SH-SY5Y (cell line): ENCODE data around the gene CRX.

ENCODE experiments used
- GATA2 ChIP-seq: IDR thresholded peaks from 2 replicates; pipeline ENCODE4 v1.6.1; 2011; ENCODE audit warnings: mild to moderate bottlenecking, low read depth, low read length
- GATA3 ChIP-seq: IDR thresholded peaks from 2 replicates; pipeline ENCODE4 v1.6.1; 2011; ENCODE audit warnings: low read depth, mild to moderate bottlenecking, low read length, moderate library complexity

DNA sequence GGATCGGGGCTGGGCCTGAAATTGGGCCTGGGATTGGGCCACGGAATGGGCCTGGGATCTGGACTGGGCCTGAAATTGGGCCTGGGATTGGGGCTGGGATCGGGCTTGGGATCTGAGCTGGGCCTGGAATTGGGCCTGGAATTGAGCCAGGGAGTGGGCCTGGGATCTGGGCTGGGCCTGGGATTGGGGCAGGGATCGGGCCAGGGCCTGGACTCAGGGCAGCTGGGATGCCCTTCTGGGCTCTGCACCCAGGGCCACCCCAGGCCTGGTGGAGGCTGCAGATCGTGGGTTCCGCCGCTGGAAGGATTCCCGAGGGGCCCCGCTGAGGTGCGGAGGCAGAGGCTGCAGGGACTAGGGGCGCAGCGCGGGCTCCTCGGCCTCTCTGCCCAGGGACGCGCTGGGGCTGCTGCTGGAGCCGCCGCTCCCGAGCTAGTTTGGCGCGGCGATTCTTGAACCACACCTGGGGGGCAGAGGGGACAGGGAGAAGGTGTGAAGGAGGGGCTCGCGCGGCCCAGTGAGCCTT, 19.2 kb upstream of the CRX start:
- TF ChIP-seq GATA2 (no peak), GATA3 (no peak)
